Tibial artery (tissue), 4 donors: Measurements from ENCODE around the gene SELENOH.

Source experiments
- DNase-seq, 2 donors: peaks; one replicate each; pipeline ENCODE4 v3.0.0-alpha.2; 2019
- H3K27ac ChIP-seq, 2 donors: fragments of 200-600 bp; sonication (generic) in 1 of 2; 1 replicate in 1 of 2; 2 replicates in 1 of 2; pipeline ENCODE4 v1.5.1; 2018 to 2019; ENCODE audit warnings: mild to moderate bottlenecking in 1 of 2
- H3K27me3 ChIP-seq, 2 donors: fragments of 200-600 bp; sonication (generic) in 1 of 2; one replicate each; pipeline versions ENCODE4 v1.5.1 to v1.6.0; 2016 to 2019
- H3K36me3 ChIP-seq, 3 donors: fragments of 200-600 bp; sonication (generic) in 2 of 3; one replicate each; pipeline ENCODE4 v1.5.1; 2016 to 2019; ENCODE audit warnings: mild to moderate bottlenecking in 2 of 3
- H3K4me1 ChIP-seq, 4 donors: fragments of 200-600 bp; sonication (generic) in 2 of 4; 1 replicate in 3 of 4; 2 replicates in 1 of 4; pipeline ENCODE4 v1.5.1; 2016 to 2019
- H3K4me3 ChIP-seq, 2 donors: fragments of 200-600 bp; sonication (generic) in 1 of 2; 1 replicate in 1 of 2; 2 replicates in 1 of 2; pipeline ENCODE4 v1.5.1; 2018 to 2019; ENCODE audit warnings: mild to moderate bottlenecking in 2 of 2
- H3K9me3 ChIP-seq, 3 donors: fragments of 200-600 bp; sonication (generic) in 1 of 3; one replicate each; pipeline ENCODE4 v1.5.1; 2016 to 2019
- CTCF ChIP-seq, 2 experiments: fragments of 200-600 bp in 1 of 2; fragments of 450-650 bp in 1 of 2; IDR thresholded peaks; one replicate each; pipeline ENCODE4 v1.5.1; 2017 to 2019; ENCODE audit warnings: antibody characterized with exemption in 2 of 2, mild to moderate bottlenecking in 1 of 2, moderate library complexity in 1 of 2
- intact Hi-C: fragments of 100-400 bp; cut with DNase I; formaldehyde crosslinking; loops from one replicate; pipeline ENCODE4 v1.15.0; 2023; ENCODE audit warnings: low total_unique reads

The SELENOH gene

GRCh38 chr11:57781529-57781943, 40.2 kb downstream of the SELENOH start:
- DNase-seq, result peak in 1 of 2 donors; percentile 70
- TF ChIP-seq CTCF (IDR thresholded peaks at IDR 0.05), result no peak
- peak overlapping the region; percentile 23 to 87 for H3K27ac ChIP-seq
- intact Hi-C loops, result no loop called here
- no peaks in the 10 kb centered on the region for H3K27me3 ChIP-seq
- H3K4me3 ChIP-seq, result no peak overlapping the region
- H3K36me3 ChIP-seq, result no peaks in the 10 kb centered on the region
- no peaks in the 10 kb centered on the region for H3K9me3 ChIP-seq
- H3K4me1 ChIP-seq, result peaks cover 7 to 99% (median 74%) of the 10 kb centered on the region in 4 donors

DNA sequence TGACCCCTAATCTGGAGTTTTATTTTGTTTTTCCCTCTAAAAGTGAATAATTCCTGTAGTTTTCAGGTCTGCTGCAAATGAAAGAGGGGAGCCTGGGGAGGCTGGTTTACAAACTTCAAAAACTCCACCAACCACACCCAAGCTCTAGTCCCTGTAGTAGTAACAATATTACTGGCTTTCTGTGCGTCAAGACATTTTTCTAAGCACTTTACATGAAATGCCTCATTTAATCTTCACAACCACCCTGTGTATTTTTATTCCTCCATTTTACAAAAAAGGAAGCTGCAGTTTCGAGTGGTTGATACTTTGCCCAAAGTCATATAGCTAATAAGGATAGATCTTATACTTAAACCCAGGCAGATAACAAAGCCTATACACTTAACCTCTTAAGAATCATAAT, 43.8 kb downstream of the SELENOH start:
- no peaks in the 10 kb centered on the region for H3K36me3 ChIP-seq
- no peaks in the 10 kb centered on the region for H3K9me3 ChIP-seq
- intact Hi-C loops, result no loop called here
- H3K4me3 ChIP-seq, result no peak overlapping the region
- peaks cover 0 to 99% (median 64%) of the 10 kb centered on the region in 4 donors for H3K4me1 ChIP-seq
- no peak for DNase-seq
- no peak for TF ChIP-seq CTCF (IDR thresholded peaks at IDR 0.05)
- no peaks in the 10 kb centered on the region for H3K27me3 ChIP-seq
- no peak overlapping the region for H3K27ac ChIP-seq

DNA sequence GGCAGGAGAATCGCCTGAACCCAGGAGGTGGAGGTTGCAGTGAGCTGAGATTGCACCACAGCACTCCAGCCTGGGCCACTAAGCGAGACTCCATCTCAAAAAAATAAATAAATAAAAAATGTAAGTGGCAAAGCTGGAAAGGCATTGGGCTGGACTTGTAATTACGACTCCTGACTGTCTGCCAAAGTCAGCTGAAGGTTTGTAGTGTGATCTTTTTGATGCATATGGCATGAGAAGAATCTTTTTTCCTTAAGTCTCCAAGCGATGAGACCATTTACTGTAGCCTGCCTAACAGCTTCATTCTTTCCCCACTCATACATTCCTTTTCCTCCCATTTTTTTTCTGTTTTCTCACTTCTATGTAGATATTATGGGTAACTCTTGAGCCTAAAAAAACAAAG, 45.1 kb downstream of the SELENOH start:
- Histone ChIP-seq H3K9me3 (no peaks in the 10 kb centered on the region), H3K4me1 (peaks cover 0 to 95% (median 58%) of the 10 kb centered on the region in 4 donors), H3K4me3 (no peak overlapping the region), H3K36me3 (peaks cover 0 to 5% (median 3%) of the 10 kb centered on the region in 3 donors), H3K27ac (peak overlapping the region in 1 of 2 donors; percentile 27), H3K27me3 (no peaks in the 10 kb centered on the region)
- intact Hi-C loops, result no loop called here
- no peak for TF ChIP-seq CTCF (IDR thresholded peaks at IDR 0.05)
- DNase-seq, result no peak

DNA sequence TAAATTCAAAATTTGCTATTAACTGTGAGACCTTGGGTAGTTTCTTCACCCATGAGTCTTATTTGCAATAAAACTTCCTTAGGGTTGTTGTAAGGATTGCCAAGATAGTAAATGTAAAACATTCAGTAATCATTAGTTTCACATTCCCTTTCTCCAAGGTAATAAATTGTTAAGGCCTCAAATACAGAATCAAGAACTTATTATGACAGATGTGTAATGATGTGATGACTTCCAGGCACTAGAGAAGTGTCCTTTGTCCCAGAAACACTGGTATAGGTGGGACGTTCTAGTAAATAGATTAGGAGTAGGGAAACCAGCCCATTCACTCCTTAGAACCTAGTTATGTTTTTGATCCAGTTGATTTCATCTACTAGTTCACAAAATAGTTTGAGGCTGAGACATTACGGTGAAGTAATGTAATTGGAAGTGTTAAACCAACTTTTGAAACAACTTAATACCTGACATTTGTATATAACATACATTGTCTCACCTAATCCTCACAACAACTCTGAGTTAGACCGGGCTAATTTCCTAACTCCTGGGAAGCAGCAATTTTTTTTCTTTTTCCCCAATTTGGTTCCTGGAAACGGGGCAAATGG, 45.8 kb downstream of the SELENOH start:
- Histone ChIP-seq H3K27ac (peak overlapping the region in 1 of 2 donors; percentile 27), H3K36me3 (peaks cover 0 to 12% (median 9%) of the 10 kb centered on the region in 3 donors), H3K27me3 (no peaks in the 10 kb centered on the region), H3K4me3 (no peak overlapping the region), H3K9me3 (no peaks in the 10 kb centered on the region), H3K4me1 (peaks cover 0 to 95% (median 55%) of the 10 kb centered on the region in 4 donors)
- no peak for DNase-seq
- intact Hi-C loops, result no loop called here
- no peak for TF ChIP-seq CTCF (IDR thresholded peaks at IDR 0.05)

DNA sequence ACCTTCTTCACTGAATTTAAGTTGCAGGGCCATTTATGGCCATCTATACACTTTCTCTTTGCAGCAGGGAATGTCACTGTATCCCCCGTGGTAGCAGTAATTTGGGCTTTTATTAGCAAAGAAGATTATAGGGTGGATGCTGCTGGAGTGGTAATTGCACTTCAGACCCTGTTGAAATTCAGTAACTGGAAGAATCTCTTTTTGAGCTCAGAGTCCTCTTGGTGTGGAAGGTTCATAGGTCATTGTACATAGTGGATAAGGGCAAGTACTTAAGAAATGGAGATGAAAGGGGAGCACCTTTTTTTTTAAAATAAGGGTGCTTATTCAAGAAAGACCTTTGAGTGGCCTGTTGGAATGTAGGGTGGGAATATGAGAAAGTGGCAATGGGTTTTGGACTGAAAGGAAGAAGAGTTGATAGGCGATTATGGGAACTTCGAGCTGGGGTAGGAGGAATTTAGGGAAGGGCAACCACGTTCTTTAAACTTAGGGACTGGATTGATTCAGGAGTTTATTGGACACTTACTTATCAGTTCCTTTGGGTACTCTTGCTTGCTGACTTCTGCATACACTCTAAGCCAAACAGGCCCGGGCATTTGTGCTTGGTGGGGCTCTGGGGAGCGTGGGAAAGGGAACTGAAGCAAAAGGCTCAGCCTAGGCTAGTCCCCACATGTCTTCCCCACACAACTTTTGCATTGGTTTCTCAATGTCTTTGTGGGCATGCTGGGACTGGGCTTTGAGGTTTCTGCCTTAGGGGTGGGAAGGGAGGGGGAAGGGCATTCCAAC, 46.8 kb downstream of the SELENOH start:
- intact Hi-C loops, result no loop called here

More for the DNA sequence above, 46.8 kb downstream of the SELENOH start:
- no peak overlapping the region for H3K27ac ChIP-seq
- H3K4me1 ChIP-seq, result peaks cover 0 to 95% (median 55%) of the 10 kb centered on the region in 4 donors
- TF ChIP-seq CTCF (IDR thresholded peaks at IDR 0.05), result no peak
- peaks cover 0 to 14% (median 13%) of the 10 kb centered on the region in 3 donors for H3K36me3 ChIP-seq
- no peaks in the 10 kb centered on the region for H3K9me3 ChIP-seq
- no peaks in the 10 kb centered on the region for H3K27me3 ChIP-seq
- DNase-seq, result no peak
- H3K4me3 ChIP-seq, result no peak overlapping the region
